Effector CD4-positive, alpha-beta T cell (primary cell): ENCODE measurements around the gene IGSF9B.
A peak's percentile ranks its signal among the peaks of the same experiment; 100 is the strongest.
"Not testable (repeated sequence)": the region's sequence is repeated elsewhere in the genome, so short reads cannot be mapped to it uniquely, and the experiment has no call there.

Source experiments
- DNase-seq: peaks from one replicate; pipeline ENCODE4 v3.0.0-alpha.2; 2020
- total RNA-seq: gene quantifications from one replicate; lab custom pipeline; 2026; lab: John Stamatoyannopoulos, UW

The IGSF9B gene, protein sequence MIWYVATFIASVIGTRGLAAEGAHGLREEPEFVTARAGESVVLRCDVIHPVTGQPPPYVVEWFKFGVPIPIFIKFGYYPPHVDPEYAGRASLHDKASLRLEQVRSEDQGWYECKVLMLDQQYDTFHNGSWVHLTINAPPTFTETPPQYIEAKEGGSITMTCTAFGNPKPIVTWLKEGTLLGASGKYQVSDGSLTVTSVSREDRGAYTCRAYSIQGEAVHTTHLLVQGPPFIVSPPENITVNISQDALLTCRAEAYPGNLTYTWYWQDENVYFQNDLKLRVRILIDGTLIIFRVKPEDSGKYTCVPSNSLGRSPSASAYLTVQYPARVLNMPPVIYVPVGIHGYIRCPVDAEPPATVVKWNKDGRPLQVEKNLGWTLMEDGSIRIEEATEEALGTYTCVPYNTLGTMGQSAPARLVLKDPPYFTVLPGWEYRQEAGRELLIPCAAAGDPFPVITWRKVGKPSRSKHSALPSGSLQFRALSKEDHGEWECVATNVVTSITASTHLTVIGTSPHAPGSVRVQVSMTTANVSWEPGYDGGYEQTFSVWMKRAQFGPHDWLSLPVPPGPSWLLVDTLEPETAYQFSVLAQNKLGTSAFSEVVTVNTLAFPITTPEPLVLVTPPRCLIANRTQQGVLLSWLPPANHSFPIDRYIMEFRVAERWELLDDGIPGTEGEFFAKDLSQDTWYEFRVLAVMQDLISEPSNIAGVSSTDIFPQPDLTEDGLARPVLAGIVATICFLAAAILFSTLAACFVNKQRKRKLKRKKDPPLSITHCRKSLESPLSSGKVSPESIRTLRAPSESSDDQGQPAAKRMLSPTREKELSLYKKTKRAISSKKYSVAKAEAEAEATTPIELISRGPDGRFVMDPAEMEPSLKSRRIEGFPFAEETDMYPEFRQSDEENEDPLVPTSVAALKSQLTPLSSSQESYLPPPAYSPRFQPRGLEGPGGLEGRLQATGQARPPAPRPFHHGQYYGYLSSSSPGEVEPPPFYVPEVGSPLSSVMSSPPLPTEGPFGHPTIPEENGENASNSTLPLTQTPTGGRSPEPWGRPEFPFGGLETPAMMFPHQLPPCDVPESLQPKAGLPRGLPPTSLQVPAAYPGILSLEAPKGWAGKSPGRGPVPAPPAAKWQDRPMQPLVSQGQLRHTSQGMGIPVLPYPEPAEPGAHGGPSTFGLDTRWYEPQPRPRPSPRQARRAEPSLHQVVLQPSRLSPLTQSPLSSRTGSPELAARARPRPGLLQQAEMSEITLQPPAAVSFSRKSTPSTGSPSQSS (N-terminal part only)
- total RNA-seq, result 45.2 reads per million, percentile 66 among the genes with 10 or more reads in this experiment

GRCh38 chr11:133956650-133957633 is at the start of gene IGSF9B:
IGSF9B (minus strand) TSS chr11:133956968; CDS start chr11:133956754, 214 bp downstream.
- DNase-seq, result peak; percentile 87

GRCh38 chr11:134004496-134005172 is 47.9 kb upstream of the IGSF9B start:
- DNase-seq, result no peak

DNA sequence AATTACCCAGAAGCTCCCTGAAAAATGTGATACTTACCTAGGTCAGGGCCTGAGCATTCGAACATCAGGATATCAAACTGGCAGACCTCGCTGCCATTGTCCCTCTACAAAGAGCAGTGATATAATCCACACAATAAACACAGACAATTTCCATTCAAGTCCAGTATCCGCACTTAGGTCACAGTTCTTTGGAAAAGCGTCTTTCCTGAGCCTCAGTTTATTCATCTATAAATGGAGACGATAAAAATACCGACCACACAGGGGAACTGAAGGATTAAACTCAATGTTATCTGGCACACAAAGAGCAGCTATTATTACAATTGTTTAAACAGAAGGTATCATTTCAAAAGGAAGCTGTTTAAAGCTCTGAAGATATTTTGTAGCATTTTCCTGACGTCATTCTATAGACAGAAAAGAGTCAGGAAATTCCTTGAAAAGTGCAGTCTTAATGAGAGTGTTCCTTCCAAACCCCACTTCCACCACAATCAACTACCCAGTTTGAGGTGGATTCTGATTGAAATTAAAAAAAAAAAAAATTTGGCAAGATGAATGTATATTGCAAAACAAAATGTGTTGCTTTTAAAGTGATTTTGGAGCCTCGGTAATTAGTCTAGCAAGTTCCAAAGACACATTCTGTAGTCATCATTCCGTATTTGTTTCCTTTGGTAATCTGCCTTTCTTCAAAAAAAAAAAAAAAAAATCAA is 47.2 kb upstream of the IGSF9B start:
- DNase-seq, result no peak

GRCh38 chr11:134002819-134003218 is 46.1 kb upstream of the IGSF9B start:
- not testable (repeated sequence) for DNase-seq

DNA sequence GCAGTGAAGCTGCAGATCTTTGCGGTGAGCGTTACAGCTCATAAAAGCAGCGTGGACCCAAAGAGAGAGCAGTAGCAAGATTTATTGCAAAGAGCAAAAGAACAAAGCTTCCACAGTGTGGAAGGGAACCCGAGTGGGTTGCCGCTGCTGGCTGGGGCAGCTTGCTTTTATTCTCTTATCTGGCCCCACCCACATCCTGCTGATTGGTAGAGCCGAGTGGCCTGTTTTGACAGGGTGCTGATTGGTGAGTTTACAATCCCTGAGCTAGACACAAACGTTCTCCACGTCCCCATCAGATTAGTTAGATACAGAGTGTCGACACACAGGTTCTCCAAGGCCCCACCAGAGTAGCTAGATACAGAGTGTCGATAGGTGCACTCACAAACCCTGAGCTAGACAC is 45.6 kb upstream of the IGSF9B start:
- DNase-seq, result not testable (repeated sequence)

GRCh38 chr11:134001596-134001995 is 44.8 kb upstream of the IGSF9B start:
- DNase-seq, result no peak

- no peak for DNase-seq
These were observed 44.3 kb upstream of the IGSF9B start for GRCh38 chr11:134001088-134001487.

- no peak for DNase-seq
These were observed 42.6 kb upstream of the IGSF9B start for GRCh38 chr11:133999355-133999754.

DNA sequence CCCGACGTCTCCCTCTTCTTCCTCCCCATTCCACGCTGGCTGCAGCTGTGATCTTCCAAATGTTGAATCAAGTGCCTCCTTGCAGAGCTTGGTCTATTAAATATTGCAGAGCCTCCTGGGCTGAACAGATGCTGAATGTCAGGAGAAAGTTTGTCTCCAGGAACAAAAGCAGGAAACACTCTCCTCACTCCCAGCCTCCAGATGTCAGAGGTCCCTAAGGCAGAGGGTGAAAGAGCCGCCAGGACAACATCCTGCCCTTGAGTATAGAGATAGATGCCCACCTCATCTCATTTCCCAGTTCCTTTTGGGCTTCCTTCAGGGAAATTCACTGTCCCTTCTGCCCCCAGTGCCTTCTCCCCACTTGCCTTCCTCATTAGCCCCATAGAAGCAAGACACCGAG is 40.8 kb upstream of the IGSF9B start:
- DNase-seq, result no peak

DNA sequence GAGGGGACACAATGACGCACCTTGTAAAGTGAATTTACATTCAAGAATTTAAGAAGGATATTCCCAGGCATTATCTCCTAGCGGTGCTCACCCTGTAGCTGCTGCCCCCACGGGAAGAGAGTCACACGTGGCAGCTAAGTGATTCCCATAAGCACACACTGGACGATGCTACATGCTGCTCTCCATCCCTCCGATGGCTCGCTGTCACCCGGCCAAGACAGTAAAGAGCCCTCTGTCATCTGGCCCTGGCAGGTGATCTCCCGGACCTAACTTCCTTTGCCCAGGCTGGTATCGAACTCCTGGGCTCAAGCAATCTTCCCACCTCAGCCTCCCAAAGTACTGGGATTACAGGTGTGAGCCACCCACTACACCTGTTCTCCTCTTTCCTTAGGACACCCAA is 39.9 kb upstream of the IGSF9B start:
- no peak for DNase-seq

DNA sequence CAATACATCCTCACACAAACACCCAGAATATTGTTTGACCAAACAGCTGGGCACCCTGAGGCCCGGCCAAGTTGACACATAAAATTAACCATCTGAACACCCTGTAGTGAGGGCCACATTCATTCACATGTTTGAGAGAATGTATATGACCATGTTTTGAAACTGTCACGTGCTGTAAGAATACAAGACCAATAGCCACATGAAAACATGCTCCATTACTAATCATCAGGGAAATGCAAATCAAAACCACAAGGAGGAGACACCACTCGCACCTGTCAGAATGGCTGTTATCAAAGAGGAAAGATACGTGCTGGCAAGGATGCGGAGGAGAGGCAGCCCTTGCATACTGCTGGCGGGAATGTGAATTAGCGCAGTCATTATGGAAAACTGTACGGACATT is 38.3 kb upstream of the IGSF9B start:
- no peak for DNase-seq

GRCh38 chr11:133993921-133994320 is 37.2 kb upstream of the IGSF9B start:
- DNase-seq, result no peak

DNA sequence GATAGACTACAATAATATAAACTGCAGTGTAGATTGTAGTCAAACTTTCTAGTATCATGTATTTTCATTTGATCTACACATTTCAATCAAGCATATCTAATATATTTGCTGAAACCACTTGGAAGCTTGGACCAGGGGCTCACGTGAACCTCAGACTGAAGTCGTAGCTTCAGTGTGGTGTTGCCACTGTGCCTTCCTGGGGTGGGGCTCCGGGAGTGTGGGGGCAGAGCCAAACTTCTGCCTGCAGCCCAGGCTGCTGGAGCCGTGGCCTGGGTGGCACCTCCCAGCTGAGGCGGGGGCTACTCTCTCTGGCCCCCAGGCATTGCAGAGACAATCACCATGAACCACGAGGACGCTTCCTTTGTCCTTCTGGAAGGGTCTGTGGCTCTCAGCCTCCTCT is 36.3 kb upstream of the IGSF9B start:
- no peak for DNase-seq

GRCh38 chr11:133992121-133992520 is 35.4 kb upstream of the IGSF9B start:
- DNase-seq, result no peak

GRCh38 chr11:133991101-133991500 is 34.3 kb upstream of the IGSF9B start:
- DNase-seq, result no peak

- no peak for DNase-seq
These were observed 33.7 kb upstream of the IGSF9B start for GRCh38 chr11:133990501-133990900.

DNA sequence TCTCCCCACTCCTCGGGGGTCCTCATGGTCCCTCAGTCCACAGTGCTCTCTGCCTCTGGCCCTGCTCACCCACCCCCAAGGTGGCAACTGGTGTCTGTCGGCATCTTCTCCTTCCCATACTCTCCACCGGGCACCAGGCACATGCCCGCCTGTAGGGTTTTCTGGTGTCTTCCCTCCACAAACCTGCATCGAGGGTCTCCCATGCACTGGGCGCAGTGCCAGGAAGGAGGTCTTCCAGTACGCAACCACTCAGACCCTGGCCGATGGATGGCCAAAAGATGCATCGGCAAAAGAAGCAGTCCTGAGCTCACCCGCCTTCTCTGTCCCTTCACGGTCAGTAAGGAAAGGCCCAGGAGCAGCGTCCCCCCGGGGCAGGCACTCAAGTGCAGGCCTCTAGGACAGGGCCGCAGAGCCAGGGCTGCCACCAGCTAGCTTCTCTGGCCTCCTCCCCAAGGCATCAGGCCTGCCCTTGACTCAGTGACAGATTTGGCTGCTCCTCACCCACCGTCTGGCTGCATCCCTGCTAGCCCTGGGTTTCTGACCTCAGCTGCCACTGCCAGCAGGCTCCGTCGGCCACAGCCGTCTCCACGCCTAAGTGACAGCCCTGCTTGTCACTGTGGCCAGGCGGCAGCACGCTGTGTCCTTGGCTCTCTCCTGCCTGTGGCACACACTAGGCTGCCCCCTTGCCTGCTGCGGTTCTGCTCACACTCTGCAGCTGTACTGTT is 32.1 kb upstream of the IGSF9B start:
- DNase-seq, result no peak

DNA sequence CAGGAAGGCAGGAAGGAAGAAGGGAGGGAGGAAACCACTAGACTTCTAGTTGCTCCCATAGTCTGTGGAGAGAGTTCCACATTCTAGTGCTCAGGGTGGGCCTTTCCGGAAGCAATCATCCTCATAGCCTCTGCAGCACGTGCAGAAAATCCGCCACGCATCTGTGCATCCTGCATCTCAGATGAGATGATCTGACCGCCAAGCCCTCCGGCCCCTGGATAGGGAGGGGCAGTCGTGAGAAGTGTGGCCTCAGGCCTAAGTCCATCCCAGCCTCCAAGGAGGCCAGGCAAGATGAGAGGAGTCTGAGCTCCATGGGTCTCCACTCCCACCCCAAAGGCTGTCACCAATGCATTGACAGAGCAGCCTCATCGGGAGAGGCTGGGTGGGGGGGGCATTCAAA is 30.4 kb upstream of the IGSF9B start:
- DNase-seq, result no peak
